Colonic mucosa (tissue), 4 donors: ENCODE results near the gene RNF180. TPM values are rescaled to one million over a fixed set of nuclear protein-coding genes. Genes with fewer than 3 reads are reported as not detected.
"Not testable (repeated sequence)": the region's sequence is repeated elsewhere in the genome, so short reads cannot be mapped to it uniquely, and the experiment has no call there.

Experiments used
- DNase-seq: peaks from one replicate; pipeline ENCODE4 v3.0.0-alpha.2; 2020
- H3K27ac ChIP-seq: fragments of 200-600 bp; one replicate; pipeline ENCODE4 v1.8.0; 2021
- H3K27me3 ChIP-seq: fragments of 200-600 bp; one replicate; pipeline ENCODE4 v1.8.0; 2021
- H3K36me3 ChIP-seq: fragments of 200-600 bp; one replicate; pipeline ENCODE4 v1.8.0; 2021
- H3K4me1 ChIP-seq: fragments of 200-600 bp; one replicate; pipeline ENCODE4 v1.8.0; 2021; ENCODE audit warnings: mild to moderate bottlenecking
- H3K4me3 ChIP-seq: fragments of 200-600 bp; one replicate; pipeline ENCODE4 v1.8.0; 2021
- H3K9ac ChIP-seq, 2 donors: one replicate each; pipeline ENCODE4 v1.7.0; 2013; ENCODE audit warnings: control low read depth in 2 of 2, low read depth in 2 of 2, low read length in 2 of 2
- H3K9me3 ChIP-seq: fragments of 200-600 bp; one replicate; pipeline ENCODE4 v1.8.0; 2021
- intact Hi-C: fragments of 100-400 bp; cut with DNase I; formaldehyde crosslinking; loops from one replicate; pipeline ENCODE4 v1.14.1; 2022
- total RNA-seq, 2 donors: library from RNA; stranded (reverse); fragmentation: NEBNext Ultra II Directional in 1 of 2; extraction: Animal tissue kit (Norgen Biotek cat#: 25700) in 1 of 2; gene quantifications; one replicate each; pipeline ENCODE4 v1.2.1, GENCODE V29; 2021
- TF ChIP-seq, protein P1 (sequence below): fragments of 200-600 bp; IDR thresholded peaks from one replicate; pipeline ENCODE4 v1.8.0; 2022; ENCODE audit warnings: antibody characterized with exemption, mild to moderate bottlenecking
- donor health status: healthy.
- donor health status: DM: no; HTN: no; CAD: no.
- donor health status: DM: no; HTN: no; CAD: no.

The RNF180 gene
- total RNA-seq, 2 donors from 2014 or later = 1.2 to 2.7 TPM

DNA sequence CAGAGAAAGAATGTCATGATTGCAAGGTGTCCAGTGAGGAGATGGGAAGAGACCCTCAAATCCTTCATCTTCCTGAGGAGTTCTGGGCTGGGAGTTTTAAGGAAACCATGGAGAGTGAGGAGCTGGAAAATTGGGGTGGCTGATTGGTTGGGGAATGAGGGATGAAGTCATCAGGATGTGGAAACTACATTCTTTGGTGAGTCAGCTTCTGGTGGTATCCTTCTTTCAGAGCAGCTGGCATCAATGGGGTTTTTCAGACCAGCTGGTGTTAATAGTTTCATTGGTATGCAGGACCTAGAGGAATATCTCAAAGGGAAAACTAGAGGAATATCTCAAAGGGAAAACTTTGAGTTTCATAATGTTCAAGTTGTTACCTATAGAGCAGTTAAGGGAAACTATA is 45.2 kb downstream of the RNF180 start:
- Histone ChIP-seq H3K27me3 (no peaks in the 10 kb centered on the region), H3K4me3 (no peak overlapping the region), H3K9ac (no peak overlapping the region), H3K9me3 (no peaks in the 10 kb centered on the region), H3K27ac (no peak overlapping the region), H3K36me3 (no peaks in the 10 kb centered on the region), H3K4me1 (no peaks in the 10 kb centered on the region)
- TF ChIP-seq, protein P1, sequence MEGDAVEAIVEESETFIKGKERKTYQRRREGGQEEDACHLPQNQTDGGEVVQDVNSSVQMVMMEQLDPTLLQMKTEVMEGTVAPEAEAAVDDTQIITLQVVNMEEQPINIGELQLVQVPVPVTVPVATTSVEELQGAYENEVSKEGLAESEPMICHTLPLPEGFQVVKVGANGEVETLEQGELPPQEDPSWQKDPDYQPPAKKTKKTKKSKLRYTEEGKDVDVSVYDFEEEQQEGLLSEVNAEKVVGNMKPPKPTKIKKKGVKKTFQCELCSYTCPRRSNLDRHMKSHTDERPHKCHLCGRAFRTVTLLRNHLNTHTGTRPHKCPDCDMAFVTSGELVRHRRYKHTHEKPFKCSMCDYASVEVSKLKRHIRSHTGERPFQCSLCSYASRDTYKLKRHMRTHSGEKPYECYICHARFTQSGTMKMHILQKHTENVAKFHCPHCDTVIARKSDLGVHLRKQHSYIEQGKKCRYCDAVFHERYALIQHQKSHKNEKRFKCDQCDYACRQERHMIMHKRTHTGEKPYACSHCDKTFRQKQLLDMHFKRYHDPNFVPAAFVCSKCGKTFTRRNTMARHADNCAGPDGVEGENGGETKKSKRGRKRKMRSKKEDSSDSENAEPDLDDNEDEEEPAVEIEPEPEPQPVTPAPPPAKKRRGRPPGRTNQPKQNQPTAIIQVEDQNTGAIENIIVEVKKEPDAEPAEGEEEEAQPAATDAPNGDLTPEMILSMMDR = no peak
- no peak for DNase-seq
- intact Hi-C loops = no loop called here

DNA sequence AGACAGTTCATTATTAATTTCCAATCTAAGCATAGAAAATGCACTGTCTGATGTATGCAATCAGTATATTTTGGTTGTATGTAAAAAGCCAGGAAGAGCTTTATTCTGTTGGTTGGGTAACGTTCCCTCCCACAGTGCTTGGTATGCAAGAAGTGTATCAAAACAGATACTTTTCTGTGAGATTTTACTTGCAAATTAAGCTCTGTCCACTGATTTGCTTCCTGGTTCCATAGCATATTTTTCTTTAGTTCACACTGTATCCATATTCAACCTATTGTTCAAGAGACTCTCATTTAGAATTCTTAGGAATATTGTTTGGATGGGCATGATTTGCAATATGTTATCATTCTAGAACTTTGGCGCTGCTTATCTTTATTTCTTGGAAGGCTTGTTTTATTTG is 47.4 kb downstream of the RNF180 start:
- no peaks in the 10 kb centered on the region for H3K36me3 ChIP-seq
- TF ChIP-seq, protein P1 = no peak
- DNase-seq = no peak
- H3K27me3 ChIP-seq = no peaks in the 10 kb centered on the region
- no peak overlapping the region for H3K27ac ChIP-seq
- H3K9me3 ChIP-seq = no peaks in the 10 kb centered on the region
- H3K9ac ChIP-seq = no peak overlapping the region
- intact Hi-C loops = no loop called here
- H3K4me3 ChIP-seq = no peak overlapping the region
- H3K4me1 ChIP-seq = no peaks in the 10 kb centered on the region

DNA sequence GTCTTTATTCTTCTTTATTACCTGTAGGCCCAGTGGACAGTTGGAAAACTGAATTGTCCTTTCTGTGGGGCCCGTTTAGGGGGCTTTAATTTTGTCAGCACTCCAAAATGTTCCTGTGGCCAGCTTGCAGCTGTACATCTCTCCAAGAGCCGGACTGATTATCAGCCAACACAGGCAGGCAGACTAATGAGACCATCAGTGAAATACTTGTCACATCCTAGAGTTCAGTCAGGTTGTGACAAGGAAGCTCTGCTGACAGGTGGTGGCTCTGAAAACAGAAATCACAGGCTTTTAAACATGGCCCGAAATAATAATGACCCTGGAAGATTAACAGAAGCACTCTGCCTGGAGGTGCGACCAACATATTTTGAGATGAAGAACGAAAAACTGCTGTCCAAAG is 47.9 kb downstream of the RNF180 start:
- H3K9ac ChIP-seq = no peak overlapping the region
- no peak for DNase-seq
- TF ChIP-seq, protein P1 = no peak
- no peaks in the 10 kb centered on the region for H3K9me3 ChIP-seq
- H3K27me3 ChIP-seq = no peaks in the 10 kb centered on the region
- intact Hi-C loops = no loop called here
- H3K36me3 ChIP-seq = no peaks in the 10 kb centered on the region
- no peaks in the 10 kb centered on the region for H3K4me1 ChIP-seq
- H3K27ac ChIP-seq = no peak overlapping the region
- no peak overlapping the region for H3K4me3 ChIP-seq

DNA sequence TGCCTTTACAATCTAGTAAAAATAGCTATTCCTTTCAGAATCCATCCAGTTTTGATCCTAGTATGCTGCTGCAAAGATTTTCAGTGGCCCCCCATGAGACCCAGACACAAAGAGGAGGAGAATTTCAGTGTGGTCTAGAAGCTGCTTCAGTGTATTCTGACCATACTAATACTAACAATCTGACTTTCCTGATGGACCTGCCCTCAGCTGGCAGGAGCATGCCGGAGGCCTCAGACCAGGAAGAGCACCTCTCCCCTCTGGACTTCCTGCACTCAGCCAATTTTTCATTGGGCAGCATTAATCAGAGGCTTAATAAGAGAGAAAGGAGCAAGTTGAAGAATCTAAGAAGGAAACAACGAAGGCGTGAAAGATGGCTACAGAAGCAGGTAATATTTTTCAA is 48.5 kb downstream of the RNF180 start:
- H3K27me3 ChIP-seq = no peaks in the 10 kb centered on the region
- DNase-seq = no peak
- no peak overlapping the region for H3K27ac ChIP-seq
- no peak overlapping the region for H3K9ac ChIP-seq
- H3K4me3 ChIP-seq = no peak overlapping the region
- no peaks in the 10 kb centered on the region for H3K4me1 ChIP-seq
- no peaks in the 10 kb centered on the region for H3K9me3 ChIP-seq
- no peaks in the 10 kb centered on the region for H3K36me3 ChIP-seq
- intact Hi-C loops = no loop called here
- TF ChIP-seq, protein P1 = no peak

DNA sequence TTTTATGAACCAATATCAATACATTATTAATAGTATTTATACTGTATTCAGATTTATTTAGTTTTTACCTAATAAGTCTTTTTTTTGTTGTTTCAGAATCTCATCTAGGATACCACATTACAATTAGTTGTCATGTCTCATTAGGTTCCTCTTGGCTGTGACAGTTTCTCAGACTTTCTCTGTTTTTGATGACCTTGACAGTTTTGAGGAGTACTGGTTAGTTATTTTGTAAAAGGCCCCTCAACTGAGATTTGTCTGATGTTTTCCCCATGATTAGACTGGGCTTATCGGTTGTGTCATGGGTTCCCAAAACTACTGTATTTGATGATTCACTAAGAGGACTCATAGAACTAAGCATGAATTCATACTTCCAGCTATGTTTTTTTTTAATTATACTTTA is 56.3 kb downstream of the RNF180 start:
- no peak overlapping the region for H3K4me3 ChIP-seq
- H3K27me3 ChIP-seq = no peaks in the 10 kb centered on the region
- H3K9me3 ChIP-seq = no peaks in the 10 kb centered on the region
- DNase-seq = no peak
- no peak overlapping the region for H3K9ac ChIP-seq
- no peak overlapping the region for H3K27ac ChIP-seq
- TF ChIP-seq, protein P1 = no peak
- no peaks in the 10 kb centered on the region for H3K36me3 ChIP-seq
- H3K4me1 ChIP-seq = no peaks in the 10 kb centered on the region
- intact Hi-C loops = no loop called here

DNA sequence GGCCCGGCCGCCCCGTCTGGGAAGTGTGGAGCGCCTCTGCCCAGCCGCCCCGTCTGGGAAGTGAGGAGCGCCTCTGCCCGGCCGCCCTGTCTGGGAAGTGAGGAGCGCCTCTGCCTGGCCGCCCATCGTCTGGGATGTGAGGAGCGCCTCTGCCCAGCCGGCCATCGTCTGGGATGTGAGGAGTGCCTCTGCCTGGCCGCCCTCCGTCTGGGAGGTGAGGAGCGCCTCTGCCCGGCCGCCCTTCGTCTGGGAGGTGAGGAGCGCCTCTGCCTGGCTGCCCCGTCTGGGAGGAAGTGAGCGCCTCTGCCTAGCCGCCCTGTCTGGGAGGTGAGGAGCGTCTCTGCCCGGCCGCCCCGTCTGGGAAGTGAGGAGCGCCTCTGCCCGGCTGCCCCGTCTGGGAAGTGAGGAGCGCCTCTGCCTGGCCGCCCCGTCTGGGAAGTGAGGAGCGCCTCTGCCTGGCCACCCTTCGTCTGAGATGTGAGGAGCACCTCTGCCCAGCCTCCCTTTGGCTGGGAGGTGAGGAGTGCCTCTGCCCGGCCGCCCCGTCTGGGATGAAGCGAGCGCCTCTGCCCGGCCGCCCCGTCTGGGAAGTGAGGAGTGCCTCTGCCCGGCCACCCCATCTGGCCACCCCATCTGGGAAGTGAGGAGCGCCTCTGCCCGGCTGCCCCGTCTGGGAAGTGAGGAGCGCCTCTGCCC is 59.8 kb downstream of the RNF180 start:
- H3K9me3 ChIP-seq, H3K27me3 ChIP-seq, H3K4me3 ChIP-seq, H3K4me1 ChIP-seq, H3K36me3 ChIP-seq, H3K9ac ChIP-seq, DNase-seq, H3K27ac ChIP-seq: not testable (repeated sequence)
- intact Hi-C loops = loop anchor here (5.0 kb wide), 1 partner anchor 387 kb away; no protein-coding TSS in a partner anchor

DNA sequence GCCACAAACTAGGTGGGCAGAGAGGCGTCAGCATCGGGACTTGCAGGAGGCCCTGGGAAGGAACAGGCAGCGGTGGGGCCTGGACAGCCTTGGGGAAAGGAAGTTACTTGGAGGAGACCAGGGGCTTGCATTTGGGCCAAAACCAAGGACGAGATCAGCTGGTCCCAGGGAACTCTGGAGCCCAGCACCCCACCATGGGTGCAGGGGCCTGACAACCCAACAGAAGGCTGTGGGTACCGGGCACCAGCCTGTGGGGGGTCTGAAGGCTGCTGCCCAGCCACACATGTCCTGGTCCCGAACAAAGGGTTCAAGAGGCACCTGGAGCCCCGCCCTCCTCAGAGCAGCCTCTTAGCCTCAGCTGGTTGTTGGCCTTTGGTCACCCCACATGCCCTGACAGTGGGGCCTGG is 61.5 kb downstream of the RNF180 start:
- H3K27me3 ChIP-seq, H3K9me3 ChIP-seq, H3K4me1 ChIP-seq, DNase-seq, H3K27ac ChIP-seq, H3K4me3 ChIP-seq, H3K9ac ChIP-seq, H3K36me3 ChIP-seq: not testable (repeated sequence)
- intact Hi-C loops = loop anchor here (5.0 kb wide), 1 partner anchor 385 kb away; no protein-coding TSS in a partner anchor
